Dedifferentiated amniotic fluid mesenchymal stem cell (primary cell): Measurements from ENCODE around the gene ATXN2.

Experiments used
- DNase-seq: peaks from one replicate; pipeline ENCODE4 v3.0.0-alpha.2; 2016; ENCODE audit errors: extremely low spot score

ATXN2 gene

GRCh38 chr12:111450676-111451075 is 148.4 kb downstream of the ATXN2 start:
- no peak for DNase-seq

DNA sequence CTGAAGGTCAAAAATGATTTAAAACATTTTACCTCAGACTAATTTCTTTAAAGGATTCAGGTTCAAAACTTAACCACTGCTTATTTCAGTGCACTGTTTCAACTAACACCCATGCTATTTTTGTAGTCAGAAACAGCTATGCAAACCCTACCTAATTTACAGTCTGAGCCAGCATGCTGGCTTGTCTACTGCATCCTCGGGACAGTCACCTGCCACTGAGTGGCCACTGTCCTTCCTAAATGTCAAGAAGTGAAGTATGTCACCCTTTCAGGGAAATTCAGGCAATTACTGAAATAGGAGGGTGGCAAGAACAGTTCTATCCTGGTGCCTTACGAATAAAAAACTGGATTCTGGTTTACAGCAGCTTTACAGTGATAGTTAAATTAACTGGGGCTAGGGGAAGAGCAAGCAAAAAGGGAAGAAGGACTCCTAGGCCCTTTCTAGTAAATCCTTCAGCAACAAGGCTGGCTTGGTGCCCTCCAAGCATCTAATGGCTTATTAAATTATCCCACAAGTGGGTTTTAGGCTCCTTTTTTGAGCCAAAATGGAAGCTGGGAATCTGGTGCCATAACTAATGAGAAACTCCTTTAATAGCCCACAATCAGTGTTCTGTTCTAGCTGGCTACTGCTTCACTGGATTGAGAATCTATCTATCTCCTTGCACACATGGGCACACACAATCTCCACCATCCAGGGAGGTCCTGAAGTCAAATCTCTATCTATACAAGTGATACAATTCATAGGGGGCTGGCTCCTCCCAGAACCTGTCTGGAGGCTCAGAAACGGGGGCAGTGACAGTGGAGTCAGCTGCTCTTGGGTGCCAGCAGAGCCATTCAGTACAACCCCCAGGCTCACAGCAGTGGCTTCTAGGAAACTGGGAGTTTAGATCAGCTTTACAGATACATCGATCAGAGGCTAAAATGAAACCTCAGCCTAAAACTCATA is 150.0 kb downstream of the ATXN2 start:
- no peak for DNase-seq

DNA sequence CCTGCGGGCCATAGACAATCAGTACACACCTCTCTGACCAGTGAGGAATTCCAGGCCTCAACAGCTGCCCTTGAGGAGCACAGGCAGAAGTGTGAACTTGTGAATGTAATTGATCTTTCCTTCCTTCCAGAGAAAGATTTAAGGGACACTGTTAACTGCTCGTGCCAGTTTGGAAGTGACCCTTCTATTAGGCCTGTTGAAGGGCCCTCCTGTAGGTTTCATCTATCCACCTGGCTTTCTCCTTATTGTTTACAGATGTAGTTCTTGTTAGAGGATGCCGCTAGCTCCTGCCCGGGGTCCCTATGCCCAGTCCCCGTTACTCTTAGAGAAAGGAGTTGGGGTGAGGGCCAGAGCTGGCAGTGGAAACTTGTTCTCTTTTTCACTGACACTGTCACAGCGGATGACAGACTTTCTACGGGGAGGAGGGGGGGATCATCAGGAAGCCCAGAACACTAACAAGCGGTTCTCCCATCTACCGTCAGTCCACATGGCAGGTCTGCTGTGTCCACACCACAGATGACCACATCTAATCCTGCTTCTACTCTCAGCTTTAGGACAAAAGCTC is 150.8 kb downstream of the ATXN2 start:
- DNase-seq = no peak

- no peak for DNase-seq
Observed at GRCh38 chr12:111447571-111448265, 151.4 kb downstream of the ATXN2 start.

GRCh38 chr12:111446631-111447570 is 152.2 kb downstream of the ATXN2 start:
- DNase-seq = no peak

DNA sequence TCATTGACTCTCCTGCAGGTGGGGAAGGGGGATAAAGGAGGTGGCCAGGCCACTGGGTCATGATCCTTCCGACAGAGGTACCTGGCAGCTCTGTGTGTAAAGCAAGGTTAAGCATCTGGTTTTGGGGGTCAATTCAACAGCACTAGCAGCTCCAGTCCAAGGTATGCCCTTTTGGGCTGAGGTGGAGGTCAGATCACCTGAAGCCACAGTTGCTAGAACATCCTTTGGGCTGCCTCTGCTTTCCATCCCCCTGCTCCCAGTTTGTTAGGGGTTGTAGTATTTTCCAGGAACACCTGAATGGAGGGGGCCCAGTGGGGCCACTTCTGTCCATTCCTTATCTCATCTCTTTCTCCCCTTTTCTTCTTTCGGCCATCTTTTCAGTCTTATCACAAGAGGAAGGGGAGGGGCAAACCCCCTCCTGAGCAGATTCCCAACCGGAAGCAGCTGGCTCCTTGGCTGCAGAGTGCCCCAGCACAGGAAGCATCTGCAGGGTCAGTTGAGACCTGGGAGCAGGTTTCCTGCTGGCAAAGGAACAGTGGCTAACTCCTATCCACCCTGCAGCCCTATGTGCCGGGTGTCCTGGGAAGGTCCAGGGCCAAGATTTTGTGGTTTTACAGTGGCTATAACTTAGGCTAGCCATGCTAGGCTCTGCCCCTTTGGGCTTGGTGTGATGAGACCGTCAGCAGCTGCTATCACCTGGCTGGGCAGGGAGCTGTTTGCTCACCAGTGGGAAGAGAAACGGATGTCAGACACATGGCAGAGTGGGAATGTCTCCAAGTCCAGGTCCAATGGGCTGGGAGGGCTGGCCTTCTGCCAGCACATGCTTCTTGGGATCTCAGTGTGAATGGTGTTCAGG is 153.2 kb downstream of the ATXN2 start:
- DNase-seq = no peak

GRCh38 chr12:111444925-111445725 is 154.0 kb downstream of the ATXN2 start:
- DNase-seq = no peak

- DNase-seq = no peak
Observed at GRCh38 chr12:111444314-111444924, 154.7 kb downstream of the ATXN2 start.

- DNase-seq = no peak
Observed at GRCh38 chr12:111443586-111443985, 155.5 kb downstream of the ATXN2 start.

GRCh38 chr12:111443086-111443485 is 156.0 kb downstream of the ATXN2 start:
- no peak for DNase-seq

- no peak for DNase-seq
Observed at GRCh38 chr12:111442301-111443045, 156.6 kb downstream of the ATXN2 start.

DNA sequence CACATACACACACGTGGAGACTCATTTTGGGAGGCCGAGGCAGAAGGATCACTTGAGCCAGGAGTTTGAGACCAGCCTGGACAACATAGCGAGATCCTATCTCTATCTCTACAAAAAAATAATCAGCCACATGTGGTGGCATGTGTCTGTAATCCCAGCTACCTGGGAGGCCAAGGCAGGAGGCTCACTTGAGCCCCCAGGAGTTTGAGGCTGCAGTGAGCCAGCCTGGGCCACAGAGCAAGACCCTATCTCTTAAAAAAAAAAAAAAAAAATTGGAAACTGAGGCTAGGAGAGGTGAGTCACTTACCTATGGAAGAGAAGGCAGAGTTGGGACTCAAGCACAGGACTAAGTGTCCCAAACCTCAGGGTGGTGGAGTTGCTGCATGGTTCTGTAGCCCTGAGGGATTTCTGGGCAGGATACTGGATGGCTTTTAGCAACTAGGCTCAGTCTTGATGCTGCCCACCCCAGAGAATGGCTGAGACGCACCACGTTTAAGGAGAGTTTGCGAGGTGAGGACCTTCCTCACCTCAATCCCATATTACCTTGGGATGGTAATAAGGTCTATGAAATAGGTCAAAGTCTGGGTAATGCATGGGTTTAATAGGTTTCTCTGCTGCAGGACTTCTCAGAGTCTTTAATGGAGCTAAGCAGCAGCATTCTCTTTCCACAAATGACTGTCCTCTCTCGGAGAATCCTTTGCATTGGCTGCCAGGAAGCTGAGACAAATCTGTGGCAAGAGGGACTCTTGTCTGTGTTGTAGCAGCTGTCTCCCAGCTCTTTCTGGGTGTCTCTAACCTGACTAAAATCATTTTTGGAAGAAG is 157.8 kb downstream of the ATXN2 start:
- DNase-seq = no peak

GRCh38 chr12:111440631-111441030 is 158.5 kb downstream of the ATXN2 start:
- no peak for DNase-seq

DNA sequence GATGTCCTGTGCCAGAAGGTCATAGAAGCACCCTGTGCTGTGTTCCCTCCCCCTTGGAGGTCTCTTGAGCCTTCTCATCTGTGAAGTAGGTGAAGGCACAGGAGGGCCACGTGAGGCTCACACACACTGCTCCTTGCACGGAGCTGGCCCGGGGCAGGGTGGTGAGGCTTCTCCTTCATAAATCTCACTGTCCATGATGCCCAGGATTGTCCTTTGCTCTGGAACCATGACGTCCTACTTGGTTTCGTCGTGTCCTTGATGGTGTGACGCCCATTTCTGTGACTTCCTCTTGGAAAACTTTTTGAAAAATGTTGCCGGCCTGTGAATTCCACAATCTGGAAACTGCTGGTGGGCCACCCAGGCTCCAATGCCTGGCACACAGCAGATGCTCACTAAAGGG is 159.0 kb downstream of the ATXN2 start:
- DNase-seq = no peak

- no peak for DNase-seq
Observed at GRCh38 chr12:111439657-111440151, 159.4 kb downstream of the ATXN2 start.

DNA sequence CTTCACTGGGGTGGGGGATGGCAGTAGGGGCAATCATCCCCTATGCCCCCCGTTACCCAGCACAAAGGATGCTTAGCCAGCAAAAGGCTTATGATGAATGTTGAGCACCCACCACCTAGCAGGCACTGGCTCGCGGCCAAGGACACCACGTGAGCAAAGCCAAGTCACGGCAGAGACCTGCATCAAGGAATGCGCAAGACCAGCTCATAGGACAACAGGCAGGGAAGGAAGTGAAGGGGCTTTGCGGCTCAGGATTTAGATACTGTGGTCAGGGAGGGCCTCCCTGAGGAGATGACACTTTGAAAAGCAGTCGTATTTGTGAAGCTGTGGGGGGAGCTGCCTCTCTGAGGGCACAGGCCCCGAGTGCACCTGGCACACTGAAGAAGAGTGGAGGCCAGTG is 160.6 kb downstream of the ATXN2 start:
- no peak for DNase-seq

DNA sequence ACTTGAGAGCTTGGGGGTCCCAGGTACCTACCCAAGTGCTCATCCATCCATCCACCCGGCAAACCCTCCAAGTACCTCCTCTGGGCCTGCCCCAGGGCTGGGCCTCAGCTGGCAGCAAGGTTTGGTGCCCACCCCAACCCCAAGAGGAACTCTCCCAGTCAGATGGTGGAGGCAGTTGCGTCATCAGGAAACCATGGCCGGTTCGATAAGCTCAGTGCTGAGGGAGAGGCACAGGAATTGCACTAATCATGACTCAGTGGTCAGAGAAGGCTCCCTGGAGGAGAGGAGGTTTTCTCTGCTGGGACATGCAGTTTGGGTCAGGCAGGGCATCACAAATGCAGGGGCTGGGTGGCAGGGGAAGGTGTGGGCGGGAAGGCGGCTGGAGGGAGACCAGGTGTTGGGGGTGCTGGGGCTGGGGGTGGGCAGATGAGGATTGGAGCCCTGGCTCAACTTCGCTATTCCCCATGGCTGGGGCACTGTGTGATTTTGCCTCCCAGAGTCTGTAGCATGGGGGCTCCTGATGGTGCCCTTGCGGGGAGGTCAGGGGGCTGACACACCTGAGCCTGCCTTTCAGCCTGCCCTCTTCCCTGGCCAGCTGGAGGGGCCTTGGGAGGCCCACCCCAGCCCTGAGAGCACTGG is 161.2 kb downstream of the ATXN2 start:
- peak; percentile 55 for DNase-seq
